GM20431 (cell line): Measurements from ENCODE around the gene CAPZB.

Experiments
- in situ Hi-C: fragments of 300-500 bp; cut with MseI, MboI; formaldehyde crosslinking; loops from one replicate; pipeline ENCODE4 v1.15.0; 2020; ENCODE audit warnings: low sequenced_read_pairs; ENCODE audit not compliant: unreplicated experiment

CAPZB gene

DNA sequence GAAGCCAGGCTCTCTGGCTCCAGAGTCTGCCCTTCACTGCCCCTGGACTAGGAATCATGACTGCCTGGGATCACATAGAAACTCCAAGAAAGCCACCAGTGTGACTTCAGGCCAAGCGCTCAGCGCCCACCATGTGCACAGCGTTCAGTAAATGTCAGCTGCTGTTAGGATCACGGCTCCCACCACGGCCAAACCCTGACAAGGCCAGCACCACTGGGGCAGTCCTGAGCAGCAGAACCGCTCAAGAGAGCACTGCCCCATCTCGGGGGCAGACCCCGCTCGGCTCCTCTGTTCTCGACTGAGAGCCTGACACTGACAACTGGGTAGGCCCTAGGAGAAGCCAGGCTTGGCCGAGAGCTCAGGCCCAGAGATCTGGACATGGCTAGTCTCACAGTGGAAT lies 10.0 kb downstream of the CAPZB start:
- in situ Hi-C loops: no loop called here

DNA sequence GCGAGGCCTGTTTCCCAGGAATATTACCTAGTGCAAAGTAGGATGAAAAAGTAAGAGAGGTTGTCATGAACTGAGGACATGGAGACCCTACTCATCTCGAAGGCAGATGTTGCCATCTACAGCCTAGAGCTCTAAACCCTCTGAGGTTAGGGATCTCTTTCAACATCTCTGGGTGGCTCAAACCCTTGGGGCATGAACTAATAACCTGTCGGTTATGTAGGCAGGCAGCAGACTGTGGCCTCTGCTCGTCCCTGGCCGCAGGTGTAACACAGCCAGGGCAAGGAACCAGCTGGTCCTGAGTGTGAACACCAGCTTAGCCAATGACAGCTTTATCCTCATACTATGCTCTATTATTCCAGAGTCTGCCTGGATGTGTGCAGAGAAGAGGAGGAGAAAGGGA lies 13.2 kb downstream of the CAPZB start:
- in situ Hi-C loops: no loop called here

DNA sequence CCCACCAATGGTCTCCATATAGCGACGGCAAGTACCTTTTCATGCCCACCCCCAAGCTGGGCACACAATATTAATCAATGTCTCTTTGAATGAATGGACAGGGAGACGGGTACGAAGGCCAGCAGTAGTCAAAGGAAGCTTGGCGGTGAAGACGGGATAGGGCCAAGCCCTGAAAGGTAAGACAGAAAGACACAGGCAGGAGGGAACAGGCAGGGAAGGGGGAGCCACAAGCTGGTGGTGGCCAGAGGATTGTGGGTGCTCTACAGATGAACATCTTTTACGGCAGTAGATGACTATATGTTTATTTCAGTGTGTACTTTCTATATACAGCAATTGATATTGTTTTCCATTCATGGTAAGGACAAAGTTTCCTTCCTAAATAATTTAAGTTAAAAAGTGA lies 16.3 kb downstream of the CAPZB start:
- in situ Hi-C loops: no loop called here

DNA sequence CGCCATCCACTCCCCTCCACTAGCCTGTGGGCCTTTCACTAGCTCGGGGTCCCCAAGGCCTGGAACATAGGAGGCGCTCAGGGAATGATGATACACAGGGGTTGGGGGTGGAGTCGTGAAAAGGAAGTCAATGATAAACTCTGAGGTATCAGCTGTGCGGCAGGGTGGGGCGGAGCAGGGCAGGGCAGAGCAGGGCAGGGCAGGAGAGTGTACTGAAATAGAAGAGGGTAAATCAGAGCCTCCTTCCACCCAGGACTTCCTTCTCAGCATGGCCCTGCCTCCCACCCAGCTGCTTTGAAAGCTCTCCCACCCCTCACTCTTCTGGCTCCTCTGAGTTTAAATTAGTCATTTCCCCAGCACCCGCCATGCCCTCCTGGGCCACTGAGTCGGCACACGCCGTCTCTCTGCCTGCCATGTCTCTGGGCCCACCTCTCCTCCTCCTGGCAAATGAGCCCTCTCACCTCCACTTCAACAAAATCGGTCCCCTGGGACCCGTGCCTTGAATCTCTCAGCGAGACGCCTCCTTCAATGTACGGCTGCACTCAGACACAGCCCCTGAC lies 16.9 kb downstream of the CAPZB start:
- in situ Hi-C loops: no loop called here

DNA sequence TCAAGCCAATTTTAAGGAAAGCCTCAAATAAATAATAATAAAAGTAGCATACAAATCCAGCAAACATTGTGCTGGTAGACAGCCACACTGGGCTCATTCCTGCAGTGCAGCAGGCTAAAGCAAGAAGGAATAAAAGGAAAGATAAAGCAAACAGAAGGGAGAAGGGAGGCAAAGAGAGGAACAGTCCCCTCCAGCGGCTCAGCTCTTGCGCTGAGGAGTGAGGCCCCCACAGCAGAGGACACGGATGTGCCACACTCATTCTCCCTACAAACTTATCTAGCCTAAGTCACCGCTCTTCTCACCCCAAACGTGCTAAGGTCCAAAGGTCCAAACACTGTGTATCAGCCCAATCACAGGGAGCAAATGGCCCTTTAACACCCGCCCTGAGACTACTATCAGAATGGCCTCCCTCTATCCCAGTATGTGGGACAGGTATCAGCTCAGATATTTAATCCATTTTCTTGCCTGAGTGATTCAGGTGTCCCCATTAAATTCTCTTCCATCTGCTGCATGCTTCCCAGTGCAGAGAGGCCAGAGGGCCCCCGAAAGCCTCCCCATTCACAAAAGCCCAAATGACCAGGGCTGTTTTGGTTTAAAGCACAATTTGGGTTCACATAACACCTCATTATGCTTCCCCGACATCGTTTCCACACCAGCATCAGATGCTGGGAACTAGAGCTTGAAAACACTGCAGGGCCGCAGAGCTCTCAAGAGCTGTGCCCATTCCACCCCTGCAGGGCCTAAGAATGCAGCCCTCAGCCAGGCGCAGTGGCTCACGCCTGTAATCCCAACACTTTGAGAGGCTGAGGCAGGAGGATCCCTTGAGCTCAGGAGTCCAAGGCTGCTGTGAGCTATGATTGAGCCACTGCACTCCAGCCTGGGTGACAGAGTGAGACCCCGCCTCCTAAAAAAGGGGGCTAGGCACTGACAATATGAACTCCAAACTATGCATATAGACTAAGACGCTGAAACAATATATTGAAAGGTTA lies 17.8 kb downstream of the CAPZB start:
- in situ Hi-C loops: no loop called here

DNA sequence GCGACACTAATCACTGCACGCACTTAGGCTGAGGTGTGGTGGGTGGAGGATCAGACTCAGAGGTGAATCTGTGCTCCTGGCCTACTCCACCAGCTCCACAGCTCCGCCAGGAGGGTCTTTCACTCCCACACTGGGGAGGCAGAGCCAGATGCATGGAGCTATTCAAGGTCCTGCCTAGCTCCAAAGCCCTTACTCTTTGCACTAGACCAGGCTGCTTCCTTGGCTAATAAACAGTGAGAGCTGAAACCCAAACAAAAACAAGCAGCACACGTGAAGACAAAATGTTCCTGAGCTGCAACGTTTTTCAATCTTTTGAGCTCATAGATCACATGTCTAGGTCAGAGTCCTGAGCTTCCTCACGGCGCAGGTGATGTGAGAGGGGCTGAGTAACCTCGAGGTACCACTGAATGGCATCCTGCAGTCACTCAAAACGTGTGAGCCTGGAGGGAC lies 19.2 kb downstream of the CAPZB start:
- in situ Hi-C loops: no loop called here

DNA sequence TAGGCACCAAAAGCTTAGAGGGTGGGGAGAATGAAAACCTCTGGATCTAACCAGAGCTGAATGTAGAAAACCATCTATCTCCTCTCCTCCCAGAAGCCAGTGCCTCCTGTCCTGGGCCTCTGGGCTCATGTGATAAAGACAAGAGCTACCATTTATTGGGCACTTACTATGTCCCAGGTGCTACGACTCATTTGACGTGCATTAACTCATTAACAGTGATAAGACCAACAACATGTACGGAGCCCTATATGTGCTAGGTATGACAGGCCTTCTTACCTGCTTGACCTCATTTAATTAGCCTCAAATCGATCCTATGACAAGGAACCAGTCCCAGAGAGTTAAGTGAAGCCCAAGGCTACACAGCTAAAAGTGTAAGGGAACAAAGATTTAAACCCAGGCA lies 19.7 kb downstream of the CAPZB start:
- in situ Hi-C loops: no loop called here

DNA sequence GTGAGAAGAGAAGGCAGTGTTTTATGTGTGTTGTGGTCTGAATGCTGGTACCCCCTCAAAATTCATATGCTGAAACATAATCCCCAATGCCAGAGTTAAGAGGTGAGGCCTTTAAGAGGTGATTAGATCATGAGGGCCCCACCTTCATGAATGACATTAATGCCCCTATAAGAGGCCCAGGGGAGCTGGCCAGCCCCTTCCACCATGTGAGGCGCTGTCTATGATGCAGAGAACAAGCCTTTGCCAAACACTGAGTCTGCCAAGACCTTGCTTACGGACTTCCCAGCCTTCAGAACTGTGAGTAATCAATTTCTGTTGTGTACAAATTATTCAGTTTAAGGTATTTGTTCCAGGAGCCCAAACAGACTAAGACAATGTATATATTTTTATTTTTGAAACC lies 20.2 kb downstream of the CAPZB start:
- in situ Hi-C loops: no loop called here

DNA sequence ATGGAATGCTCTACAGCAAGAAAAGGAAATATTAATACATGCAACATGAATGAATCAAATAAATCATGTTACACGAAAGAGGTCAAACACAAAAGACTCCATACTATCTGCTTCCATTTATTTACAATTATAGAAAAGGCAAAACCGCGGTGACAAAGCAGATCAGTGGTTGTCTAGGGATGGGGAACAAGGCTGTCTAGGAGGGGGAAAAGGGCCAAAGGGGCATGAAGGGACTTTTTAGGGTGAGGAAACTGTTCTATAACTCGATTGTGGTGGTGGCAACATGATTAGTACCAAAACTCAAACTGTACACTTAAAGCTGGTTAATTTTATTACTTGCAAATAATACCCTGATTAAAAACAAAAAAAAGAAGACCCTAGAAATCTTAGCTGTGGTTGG lies 20.6 kb downstream of the CAPZB start:
- in situ Hi-C loops: no loop called here

DNA sequence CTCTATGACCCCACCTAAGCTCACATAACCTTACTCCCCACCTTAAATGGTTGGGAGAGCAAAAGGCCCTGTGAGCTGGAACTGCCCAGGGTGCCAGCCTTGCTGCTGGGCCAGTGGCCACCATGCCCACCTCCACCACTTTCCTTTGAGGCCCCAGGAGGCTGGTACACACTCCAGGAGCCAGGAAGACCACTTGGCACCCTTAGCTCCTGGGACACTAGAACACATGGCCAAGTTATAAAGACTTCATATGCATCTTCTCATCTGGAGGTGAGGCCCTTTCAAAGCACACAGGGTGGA lies 21.9 kb downstream of the CAPZB start:
- in situ Hi-C loops: no loop called here

DNA sequence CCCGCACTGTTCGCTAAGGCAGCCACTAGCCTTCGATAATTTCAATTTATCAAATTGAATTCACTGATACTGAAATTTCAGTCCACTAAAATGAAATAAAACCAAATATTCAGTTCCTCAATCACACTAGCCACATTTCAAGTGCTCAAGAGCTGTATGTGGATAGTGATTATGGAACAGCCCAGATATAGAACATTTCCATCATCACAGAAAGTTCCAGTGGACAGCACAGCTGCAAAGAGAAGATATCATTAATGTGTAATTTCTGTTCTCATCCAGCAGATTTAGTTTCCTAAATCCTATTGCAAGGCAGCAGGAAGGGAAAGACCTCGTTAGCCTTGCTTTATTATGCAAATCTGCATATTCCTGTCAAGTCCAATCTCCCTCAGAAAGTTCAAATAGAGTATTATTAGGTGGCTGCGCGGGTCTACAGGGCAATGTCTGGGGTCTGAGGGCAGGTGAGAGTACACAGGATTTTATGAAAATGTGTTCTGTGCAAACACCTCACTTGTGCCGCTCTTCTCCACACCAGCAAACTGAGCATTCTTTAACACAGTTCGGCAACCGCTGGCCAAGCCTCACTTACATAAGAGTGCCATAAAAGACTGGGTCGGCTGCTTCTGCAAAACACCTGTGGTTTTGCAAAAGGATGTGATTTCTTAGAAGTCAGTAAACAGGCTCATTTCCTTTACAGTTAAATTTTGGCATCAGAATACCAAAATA lies 22.4 kb downstream of the CAPZB start:
- in situ Hi-C loops: no loop called here

DNA sequence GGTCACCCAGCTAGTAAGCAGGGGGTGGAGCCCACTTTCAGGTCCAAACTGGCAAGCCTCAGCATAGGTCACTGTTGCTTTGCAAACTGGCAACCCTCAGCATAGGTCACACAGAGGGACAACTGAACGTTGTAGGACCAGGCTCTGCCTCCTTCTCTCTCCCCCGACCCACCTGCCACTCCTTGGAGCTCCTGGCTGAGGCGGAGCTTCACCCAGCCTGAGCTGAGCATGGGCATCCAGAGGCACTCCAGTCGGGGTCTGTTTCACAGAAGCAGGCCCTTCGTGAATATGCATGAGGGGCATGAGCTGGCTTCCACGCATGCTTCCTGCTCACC lies 24.2 kb downstream of the CAPZB start:
- in situ Hi-C loops: no loop called here

GRCh38 chr1:19460535-19461219 lies 24.7 kb downstream of the CAPZB start:
- in situ Hi-C loops: no loop called here

DNA sequence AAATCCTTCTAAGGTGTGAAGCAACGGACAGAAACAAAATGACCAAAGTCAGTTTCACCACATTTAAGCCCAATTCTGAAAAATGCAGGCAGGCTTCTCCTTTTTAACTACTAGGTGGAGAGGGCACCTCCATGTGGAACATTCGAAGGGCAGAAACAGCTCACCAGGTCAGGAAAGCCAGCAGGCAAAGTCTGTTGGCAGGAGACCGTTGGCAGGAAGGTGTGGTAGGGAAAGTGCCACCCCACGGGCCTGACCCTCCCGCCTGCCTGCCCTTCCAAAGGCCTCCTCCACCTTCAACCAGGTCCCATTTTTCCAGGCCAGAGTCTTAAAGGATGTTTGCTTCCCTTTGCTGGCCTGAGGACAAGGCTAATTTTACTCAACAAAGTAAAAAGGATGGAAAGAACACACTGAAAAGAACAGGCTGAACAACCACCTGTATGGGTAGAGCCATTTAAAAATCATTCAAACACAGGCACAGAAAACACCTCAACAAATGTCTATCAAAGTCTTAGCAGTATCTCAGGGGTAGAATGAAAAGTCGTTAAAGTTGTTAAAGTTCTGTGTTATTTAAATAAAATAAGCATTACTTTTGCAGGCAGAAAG lies 26.4 kb downstream of the CAPZB start:
- in situ Hi-C loops: no loop called here

GRCh38 chr1:19457607-19458006 lies 27.7 kb downstream of the CAPZB start:
- in situ Hi-C loops: no loop called here

GRCh38 chr1:19456968-19457441 lies 28.3 kb downstream of the CAPZB start:
- in situ Hi-C loops: no loop called here

- in situ Hi-C loops: no loop called here
These were observed 30.0 kb downstream of the CAPZB start for GRCh38 chr1:19455353-19455752.

DNA sequence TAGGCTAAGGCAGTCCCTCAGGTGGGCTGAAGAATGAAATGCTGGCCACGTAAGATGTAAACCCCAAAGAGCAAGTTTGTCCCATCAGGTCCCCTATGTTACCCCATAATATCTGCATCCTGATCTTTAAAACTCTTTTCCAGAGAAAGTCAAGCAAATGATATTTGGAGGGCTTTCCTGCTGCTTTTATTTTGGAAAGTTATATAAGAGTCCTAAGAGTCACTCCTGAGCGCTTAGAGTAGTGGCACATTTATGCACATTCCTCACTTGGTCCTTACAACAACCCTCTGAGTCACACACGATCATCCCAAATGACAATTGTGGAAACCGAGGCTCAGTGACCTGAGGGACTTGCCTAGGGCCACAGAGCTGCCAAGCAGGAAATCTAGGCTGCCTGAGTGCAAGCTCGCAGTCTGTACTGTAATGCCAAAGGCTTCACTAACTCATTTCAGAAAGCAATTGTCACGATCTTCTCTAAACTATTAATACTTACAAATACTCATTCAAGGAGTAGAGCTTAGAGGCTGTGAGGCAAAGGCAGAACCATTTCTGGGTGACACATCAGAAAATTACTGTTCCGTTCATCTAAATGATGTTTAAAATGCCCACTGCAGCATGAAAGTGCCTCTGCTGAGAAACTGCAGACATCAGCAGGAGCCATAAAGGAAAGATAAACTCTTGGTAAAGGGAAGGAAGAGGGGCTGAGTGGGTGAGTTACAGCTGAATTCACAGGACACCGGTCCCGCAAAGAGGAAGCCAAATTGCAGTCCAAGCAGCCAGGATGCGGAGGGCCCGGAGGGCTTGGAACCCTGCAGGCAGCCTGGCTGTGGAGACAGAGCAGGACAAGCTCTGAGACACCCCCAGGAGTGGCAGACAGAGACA lies 30.8 kb downstream of the CAPZB start:
- in situ Hi-C loops: no loop called here

- in situ Hi-C loops: no loop called here
These were observed 31.6 kb downstream of the CAPZB start for GRCh38 chr1:19453741-19454201.
